Measurements from ENCODE around the gene NNT.
A peak's percentile ranks its signal among the peaks of the same experiment; 100 is the strongest.
"Not testable (repeated sequence)": the region's sequence is repeated elsewhere in the genome, so short reads cannot be mapped to it uniquely, and the experiment has no call there.

The NNT gene

DNA sequence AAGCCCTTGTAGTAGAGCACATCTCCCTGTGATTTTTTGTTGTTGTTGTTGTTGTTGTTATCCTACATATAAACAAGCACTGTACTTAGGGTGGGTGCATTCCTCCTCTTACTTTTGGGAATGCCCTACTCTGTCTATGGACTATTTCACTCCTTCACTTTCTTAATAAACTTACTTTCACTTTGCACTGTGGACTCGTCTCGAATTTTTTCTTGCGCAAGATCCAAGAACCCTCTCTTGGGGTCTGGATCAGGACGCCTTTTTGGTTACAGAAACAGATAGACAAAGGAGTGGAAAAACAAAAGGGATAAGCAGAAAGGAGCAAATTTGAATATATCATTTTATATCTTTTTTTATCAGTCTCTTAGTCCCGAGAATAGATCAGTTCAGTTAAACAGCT lies 31.7 kb upstream of the NNT start:
- H3K27ac ChIP-seq: peak overlapping the region; percentile 51
- TF ChIP-seq CTCF (conservative IDR thresholded peaks at IDR 0.05): no peak

DNA sequence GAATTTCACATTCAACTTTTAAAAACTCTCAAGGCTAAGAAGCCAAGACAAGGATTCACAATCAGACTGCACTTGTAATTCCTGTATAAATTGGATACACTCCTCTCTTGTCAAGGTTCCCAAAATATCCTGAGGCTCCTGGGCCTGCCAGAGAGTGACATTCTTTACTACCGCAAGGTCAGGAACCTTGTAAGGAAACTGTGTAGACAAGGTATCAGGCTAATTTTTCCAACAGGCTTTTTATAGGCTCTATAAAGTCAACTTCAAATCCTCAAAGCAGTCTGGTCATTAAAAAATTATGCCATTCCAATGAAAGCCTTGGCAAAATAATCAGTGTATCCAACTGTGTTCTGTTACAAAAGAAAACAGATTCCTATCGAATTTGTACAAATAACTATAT lies 30.6 kb upstream of the NNT start:
- H3K27ac ChIP-seq: peak overlapping the region; percentile 51
- TF ChIP-seq CTCF (conservative IDR thresholded peaks at IDR 0.05): no peak

GRCh38 chr5:43573058-43573457 lies 29.9 kb upstream of the NNT start:
- H3K27ac ChIP-seq: peak overlapping the region; percentile 51
- TF ChIP-seq CTCF (conservative IDR thresholded peaks at IDR 0.05): no peak

DNA sequence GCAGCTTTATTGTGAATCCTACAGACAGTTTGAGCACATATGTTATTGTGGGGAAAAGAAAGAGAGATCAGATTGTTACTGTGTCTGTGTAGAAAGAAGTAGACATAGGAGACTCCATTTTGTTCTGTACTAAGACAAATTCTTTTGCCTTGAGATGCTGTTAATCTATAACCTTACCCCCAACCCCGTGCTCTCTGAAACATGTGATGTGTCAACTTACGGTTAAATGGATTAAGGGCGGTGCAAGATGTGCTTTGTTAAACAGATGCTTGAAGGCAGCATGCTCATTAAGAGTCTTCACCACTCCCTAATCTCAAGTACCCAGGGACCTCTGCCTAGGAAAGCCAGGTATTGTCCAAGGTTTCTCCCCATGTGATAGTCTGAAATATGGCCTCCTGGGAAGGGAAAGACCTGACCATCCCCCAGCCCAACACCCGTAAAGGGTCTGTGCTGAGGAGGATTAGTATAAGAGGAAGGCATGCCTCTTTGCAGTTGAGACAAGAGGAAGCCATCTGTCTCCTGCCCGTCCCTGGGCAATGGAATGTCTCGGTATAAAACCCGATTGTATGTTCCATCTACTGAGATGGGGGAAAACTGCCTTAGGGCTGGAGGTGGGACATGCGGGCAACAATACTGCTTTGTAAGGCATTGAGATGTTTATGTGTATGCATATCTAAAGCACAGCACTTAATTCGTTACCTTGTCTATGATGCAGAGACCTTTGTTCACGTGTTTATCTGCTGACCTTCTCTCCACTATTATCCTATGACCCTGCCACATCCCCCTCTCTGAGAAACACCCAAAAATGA lies 22.4 kb upstream of the NNT start:
- H3K27ac ChIP-seq: not testable (repeated sequence)

- TF ChIP-seq CTCF (conservative IDR thresholded peaks at IDR 0.05): no peak
- no peak overlapping the region for H3K27ac ChIP-seq
These were observed 21.6 kb upstream of the NNT start for GRCh38 chr5:43581398-43581797.

DNA sequence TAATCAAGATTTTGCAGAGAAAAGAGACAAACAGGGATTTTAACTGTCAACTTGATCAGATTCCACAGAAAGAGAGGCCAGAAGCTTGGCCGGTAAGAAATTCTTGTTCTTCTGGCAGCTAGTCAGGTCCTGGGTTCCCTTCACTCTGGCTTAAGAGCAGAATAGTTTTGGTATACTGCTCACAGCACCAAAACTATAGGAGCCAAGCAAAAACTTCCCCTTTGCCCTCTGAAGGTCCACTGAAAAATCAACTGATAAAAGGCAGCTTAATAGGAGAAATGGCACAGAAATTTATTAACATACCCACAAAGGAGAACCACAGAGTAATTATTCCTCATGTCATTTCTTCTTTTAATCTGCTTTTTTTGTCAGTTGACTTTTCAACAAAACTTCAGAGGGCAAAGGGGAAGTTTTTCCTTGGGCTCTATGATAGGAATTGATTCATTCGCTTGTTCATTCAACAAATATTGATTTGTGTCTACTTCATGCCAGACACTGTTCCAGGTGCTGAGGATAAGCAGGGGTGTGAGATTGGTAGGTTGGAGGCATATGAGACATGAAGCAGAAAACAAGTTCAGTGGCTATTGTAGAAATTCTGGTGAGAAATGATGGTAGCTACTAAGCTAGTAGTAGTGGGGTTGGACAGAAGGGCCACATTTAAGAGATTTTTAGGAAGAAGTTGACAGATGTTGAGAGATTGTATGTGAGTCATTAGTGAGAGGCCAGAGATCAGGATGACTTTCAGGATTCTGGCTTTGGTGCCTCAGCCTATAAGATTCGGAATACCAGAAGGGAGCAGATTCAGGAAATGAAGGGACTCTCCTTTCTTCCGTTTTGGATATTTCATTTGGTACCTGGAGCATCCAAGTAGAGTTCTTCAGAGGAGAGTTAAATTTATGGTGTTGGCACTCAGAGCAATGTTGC lies 20.6 kb upstream of the NNT start:
- H3K27ac ChIP-seq: no peak overlapping the region
- no peak for TF ChIP-seq CTCF (conservative IDR thresholded peaks at IDR 0.05)

- no peak for TF ChIP-seq CTCF (conservative IDR thresholded peaks at IDR 0.05)
- H3K27ac ChIP-seq: no peak overlapping the region
These were observed 19.3 kb upstream of the NNT start for GRCh38 chr5:43583724-43584123.
